AG10803 (cell line): ENCODE measurements around the gene INF2.

Experiments used
- DNase-seq: peaks from one replicate; pipeline ENCODE4 v3.0.0; 2010; ENCODE audit warnings: low read depth
- H3K4me3 ChIP-seq: 2 replicates; pipeline ENCODE4 v1.5.1; 2011; ENCODE audit warnings: mild to moderate bottlenecking, low read length, control low read depth
- TF ChIP-seq, protein P1 (sequence below): conservative IDR thresholded peaks from 2 replicates; pipeline ENCODE4 v1.5.1; 2011; ENCODE audit warnings: mild to moderate bottlenecking, low read length, control low read depth, inconsistent platforms

INF2 gene

GRCh38 chr14:104694475-104694950, 5.1 kb downstream of the INF2 start:
- DNase-seq, result no peak
- TF ChIP-seq, protein P1, sequence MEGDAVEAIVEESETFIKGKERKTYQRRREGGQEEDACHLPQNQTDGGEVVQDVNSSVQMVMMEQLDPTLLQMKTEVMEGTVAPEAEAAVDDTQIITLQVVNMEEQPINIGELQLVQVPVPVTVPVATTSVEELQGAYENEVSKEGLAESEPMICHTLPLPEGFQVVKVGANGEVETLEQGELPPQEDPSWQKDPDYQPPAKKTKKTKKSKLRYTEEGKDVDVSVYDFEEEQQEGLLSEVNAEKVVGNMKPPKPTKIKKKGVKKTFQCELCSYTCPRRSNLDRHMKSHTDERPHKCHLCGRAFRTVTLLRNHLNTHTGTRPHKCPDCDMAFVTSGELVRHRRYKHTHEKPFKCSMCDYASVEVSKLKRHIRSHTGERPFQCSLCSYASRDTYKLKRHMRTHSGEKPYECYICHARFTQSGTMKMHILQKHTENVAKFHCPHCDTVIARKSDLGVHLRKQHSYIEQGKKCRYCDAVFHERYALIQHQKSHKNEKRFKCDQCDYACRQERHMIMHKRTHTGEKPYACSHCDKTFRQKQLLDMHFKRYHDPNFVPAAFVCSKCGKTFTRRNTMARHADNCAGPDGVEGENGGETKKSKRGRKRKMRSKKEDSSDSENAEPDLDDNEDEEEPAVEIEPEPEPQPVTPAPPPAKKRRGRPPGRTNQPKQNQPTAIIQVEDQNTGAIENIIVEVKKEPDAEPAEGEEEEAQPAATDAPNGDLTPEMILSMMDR, result no peak
- H3K4me3 ChIP-seq, result no peak overlapping the region

- H3K4me3 ChIP-seq, result no peak overlapping the region
- TF ChIP-seq, protein P1, result no peak
- no peak for DNase-seq
Measured at GRCh38 chr14:104694991-104695659, 5.7 kb downstream of the INF2 start.

GRCh38 chr14:104695660-104696000, 6.2 kb downstream of the INF2 start:
- DNase-seq, result no peak
- H3K4me3 ChIP-seq, result no peak overlapping the region
- TF ChIP-seq, protein P1, result no peak

DNA sequence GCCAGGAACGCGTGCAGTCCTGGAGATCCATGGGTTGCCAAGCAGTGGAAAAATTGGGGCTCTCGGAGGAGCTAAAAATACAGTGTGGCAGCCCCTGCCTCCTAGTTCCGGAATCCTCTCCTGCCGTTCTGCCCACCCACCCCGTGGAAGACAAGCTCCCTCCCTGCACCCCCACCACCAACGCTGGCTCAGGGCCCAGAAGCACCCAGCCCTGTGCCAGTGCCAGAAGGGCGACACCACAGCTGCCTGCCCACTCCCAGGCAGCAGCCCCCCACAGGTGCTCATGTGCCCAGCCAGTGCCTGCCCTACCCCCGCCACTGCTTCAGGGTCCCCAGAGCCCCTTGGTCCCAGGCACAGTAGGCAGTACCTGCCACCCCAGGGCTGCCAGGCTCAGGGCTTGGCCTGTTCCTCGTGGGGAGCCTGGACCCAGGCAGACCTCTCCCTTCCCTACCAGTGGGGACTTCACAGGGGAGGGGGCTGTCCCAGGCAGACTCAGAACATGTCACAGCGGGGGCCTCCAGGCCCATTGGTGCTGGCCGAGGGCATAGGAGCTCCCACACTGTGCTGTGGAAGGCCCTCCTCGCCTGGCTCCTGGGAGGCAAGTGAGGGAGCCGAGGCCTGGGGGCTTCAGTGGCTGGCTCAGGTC, 7.4 kb downstream of the INF2 start:
- no peak overlapping the region for H3K4me3 ChIP-seq
- DNase-seq, result no peak
- TF ChIP-seq, protein P1, result no peak

- TF ChIP-seq, protein P1, result no peak
- DNase-seq, result no peak
- no peak overlapping the region for H3K4me3 ChIP-seq
Measured at GRCh38 chr14:104697317-104697703, 7.9 kb downstream of the INF2 start.

- H3K4me3 ChIP-seq, result no peak overlapping the region
- TF ChIP-seq, protein P1, result no peak
- peak; percentile 56 for DNase-seq
Measured at GRCh38 chr14:104697892-104698583, 8.6 kb downstream of the INF2 start.
